DLD1 (cell line): ENCODE data around the gene LAMC2.
"Not testable (repeated sequence)": the region's sequence is repeated elsewhere in the genome, so short reads cannot be mapped to it uniquely, and the experiment has no call there.

Source experiments
- in situ Hi-C: cut with HindIII; loops from 2 replicates; pipeline ENCODE4 v1.10.0; 2017; ENCODE audit warnings: low sequenced_read_pairs

LAMC2 gene

GRCh38 chr1:183251101-183251958 lies 65.3 kb downstream of the LAMC2 start:
- in situ Hi-C loops = no loop called here

DNA sequence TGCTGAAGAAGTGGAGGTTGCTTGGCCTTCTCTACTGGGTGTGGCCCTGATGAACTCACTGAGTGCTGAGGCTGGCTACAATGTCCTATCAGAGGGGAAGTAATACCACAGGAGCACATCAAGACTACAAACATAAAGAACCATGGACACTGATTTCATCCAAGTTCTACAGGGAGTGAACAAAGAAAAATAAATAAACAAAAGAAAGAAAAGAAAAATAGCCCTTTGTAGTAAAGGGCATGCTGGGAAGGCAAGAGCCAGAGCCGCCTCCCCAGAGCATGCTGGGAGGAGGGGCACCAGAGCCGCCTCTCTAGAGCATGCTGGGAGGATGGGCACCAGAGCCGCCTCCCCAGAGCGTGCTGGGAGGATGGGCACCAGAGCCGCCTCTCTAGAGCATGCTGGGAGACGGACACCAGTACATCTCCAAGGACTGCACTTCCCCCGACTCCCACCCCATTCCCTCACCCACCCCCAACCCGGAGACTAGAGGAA lies 65.9 kb downstream of the LAMC2 start:
- in situ Hi-C loops = no loop called here

GRCh38 chr1:183255073-183255472 lies 69.0 kb downstream of the LAMC2 start:
- in situ Hi-C loops = no loop called here

GRCh38 chr1:183259924-183260323 lies 73.9 kb downstream of the LAMC2 start:
- in situ Hi-C loops = no loop called here

GRCh38 chr1:183262628-183263200 lies 76.7 kb downstream of the LAMC2 start:
- in situ Hi-C loops = no loop called here

GRCh38 chr1:183263886-183264602 lies 78.0 kb downstream of the LAMC2 start:
- in situ Hi-C loops = no loop called here

GRCh38 chr1:183267646-183268431 lies 81.8 kb downstream of the LAMC2 start:
- in situ Hi-C loops = no loop called here

DNA sequence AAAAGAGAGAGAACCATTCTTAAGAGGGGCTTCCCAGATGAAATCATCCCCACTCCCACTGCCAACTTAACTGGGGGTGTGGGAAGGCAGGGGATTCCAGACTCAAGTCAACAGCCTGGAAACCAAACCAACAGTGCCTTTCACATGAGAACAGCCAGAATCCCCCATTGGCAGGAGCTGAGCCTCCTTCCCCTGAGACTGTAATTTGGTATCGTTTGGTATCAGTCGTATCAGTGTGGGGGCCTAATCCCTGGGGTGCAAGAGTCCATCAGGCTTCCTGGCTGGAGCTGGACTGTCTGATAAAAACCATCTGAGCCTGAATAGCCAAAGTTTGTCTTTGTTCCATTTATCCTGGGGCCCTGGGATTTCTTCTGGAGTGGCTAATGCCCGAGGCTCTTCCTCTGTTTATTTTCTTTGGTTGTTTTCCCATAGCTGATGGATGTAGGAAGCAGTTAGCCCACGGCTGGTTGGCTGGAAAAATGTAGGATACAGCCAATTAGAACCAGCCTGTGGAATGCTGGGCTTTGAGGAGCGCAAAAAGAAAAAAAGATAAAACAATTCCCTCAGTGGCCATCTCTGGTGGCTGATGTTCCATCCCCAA lies 84.6 kb downstream of the LAMC2 start:
- in situ Hi-C loops = no loop called here

DNA sequence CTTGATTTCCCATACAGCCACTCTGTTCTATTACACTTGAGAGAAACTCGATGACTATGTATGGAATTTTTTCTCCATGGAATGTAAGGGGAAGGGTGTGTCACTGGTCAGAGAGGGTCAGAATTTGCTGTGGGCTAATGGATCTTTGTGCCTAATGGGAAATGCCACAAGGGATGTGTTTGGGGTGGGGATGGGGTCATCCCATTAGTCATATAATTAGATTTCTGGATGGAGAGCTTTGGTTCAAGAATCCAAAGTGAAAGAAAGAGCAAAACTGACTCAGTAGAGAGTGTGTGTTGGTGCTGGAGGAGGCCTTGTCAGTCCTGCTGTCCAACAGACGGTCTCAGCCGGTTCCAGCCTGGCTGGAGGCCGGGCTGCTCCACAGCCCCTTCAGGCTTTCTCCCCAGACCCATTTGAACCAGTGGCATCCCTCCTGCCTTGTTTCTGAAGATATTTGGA lies 86.4 kb downstream of the LAMC2 start:
- in situ Hi-C loops = no loop called here

- in situ Hi-C loops = no loop called here
These were observed 87.2 kb downstream of the LAMC2 start for GRCh38 chr1:183273300-183273699.

DNA sequence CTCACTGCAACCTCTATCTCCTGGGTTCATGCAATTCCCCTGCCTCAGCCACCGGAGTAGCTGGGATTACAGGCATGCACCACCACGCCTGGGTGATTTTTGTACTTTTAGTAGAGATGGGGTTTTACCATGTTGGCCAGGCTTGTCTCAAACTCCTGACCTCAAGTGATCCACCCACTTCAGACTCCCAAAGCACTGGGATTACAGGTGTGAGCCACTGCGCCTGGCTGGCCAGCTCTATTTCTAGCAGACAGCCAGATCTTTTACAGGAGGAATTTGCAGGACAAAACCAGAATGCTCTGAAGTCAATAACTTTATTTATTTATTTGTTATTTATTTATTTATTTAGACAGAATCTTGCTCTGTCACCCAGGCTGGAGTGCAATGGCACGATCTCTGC lies 87.9 kb downstream of the LAMC2 start:
- in situ Hi-C loops = not testable (repeated sequence)

- in situ Hi-C loops = no loop called here
These were observed 88.8 kb downstream of the LAMC2 start for GRCh38 chr1:183274836-183275235.

- in situ Hi-C loops = no loop called here
These were observed 89.3 kb downstream of the LAMC2 start for GRCh38 chr1:183275322-183275721.

- in situ Hi-C loops = no loop called here
These were observed 90.5 kb downstream of the LAMC2 start for GRCh38 chr1:183276386-183277080.

DNA sequence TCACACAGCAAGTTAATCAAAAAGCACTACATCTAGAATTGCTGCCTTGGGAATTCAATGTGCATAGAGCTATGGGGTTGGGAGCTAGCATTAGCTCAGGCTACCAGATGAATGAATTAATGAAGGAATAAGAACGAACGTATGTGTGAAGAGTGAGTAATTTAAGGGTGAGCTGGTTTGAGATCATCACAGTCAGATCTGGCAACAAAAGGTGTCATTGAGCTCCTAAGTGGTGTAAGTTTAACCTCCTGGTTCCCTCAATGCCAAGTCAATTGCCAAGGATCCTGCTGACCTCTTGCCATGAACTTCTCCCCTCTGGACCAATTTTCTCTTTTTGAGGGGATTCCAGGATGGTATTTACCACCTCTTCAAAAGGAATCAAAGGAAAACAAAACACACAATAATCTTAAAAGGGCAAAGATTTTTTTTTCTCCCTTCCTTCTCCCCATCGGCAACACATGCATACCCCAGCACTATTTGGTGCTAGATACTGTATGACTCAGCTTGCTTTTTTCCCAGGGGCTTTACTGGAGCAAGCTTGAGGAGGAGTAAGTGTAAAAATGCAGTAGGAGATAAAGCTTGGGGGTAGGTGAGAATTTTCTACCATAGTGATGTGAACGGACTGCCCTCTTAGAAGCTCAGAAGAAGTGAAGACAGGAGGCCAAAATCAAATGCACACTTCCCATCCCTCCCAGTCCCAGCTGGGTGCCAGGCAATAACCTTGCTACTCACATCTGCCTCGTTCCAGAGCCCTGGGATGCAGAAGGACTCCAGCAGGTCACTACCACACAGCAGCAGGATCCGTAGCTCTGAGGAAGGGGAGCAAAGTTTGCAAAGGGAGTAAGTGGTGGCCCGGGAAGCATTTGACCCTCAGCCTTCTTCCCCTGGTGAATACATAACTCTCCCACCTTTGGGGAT lies 92.0 kb downstream of the LAMC2 start:
- in situ Hi-C loops = no loop called here

DNA sequence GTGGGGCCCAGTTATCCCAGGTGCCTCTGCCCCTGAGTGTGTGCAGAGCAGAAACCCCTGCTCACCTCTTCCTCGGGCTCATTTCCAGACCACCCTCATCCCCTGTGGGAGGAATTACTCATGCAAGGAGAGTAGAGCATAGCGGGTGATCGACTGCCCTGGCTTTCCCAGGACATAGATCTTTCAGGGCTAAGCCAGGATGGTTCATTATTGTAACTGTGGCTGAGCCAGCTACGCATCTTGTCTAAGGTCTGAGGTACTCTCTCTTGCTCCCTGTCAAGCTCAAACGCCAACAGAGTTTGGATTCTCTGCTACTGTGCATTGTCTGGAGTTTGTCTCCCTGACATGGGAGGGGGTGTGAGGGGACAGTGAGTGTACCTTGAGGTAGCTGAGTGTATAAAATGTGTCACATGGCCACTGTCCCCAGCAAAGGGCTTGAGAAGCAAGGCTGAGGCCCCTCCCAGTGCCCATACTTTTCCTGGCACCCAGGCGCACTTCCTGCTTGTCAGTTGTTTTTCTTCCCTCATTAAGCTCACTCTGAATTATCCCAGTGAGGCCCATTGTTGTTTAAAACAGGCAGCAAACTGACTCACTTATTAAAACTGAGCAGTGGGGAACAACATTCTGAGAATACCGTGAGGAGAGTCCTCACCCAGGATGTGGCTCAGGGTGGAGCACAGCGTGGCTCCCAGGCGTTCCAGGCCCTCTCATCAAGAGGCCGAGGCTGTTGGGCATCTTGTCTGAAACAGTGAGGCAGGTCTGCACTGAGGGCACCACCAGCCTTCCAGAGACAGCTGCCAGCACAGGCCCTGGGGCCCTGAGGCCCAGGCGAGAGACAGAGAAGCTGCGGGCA lies 92.9 kb downstream of the LAMC2 start:
- in situ Hi-C loops = no loop called here

DNA sequence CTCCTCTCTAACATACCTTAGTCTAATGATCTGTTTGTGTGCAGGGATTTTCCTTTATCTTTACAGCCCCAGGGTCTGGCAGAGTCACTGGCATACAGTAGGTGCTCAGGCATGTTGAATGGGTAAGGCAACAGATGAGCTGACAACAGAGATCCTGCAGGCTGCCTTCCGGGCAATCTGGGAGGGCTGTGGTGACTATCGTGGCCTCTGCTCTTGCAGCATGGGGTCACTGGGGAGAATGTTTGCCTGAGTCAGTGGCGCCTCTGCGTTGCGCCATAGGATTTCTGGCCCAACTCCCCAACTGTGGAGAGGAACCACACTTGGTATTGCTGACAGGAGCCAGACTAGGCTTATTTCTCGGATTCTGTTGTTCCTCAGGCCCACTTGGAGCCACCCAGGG lies 93.8 kb downstream of the LAMC2 start:
- in situ Hi-C loops = no loop called here

DNA sequence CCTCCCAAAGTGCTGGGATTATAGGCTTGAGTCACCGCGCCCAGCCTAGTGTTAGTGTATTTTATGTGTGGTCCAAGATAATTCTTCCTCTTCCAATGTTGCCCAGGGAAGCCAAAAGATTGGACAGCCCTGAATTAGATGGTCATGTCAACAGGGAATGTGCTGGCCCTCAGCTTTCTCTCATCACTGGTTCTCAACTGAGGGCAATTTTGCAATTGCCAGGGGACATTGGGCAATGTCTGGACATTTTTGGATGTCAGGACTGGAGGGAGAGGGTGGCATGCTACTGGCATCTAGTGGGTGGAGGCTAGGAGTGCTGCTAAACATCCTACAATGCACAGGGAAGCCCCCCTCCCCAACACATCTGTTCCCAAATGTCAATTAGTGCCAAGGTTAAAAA lies 95.0 kb downstream of the LAMC2 start:
- in situ Hi-C loops = no loop called here
